ENCODE data around the gene ADPRS. TPM values are rescaled to one million over a fixed set of nuclear protein-coding genes. Genes with fewer than 3 reads are reported as not detected.
A peak's percentile ranks its signal among the peaks of the same experiment; 100 is the strongest.

Gene ADPRS
- total RNA-seq, 1 donor from 2014 or later, result 32.6 TPM

DNA sequence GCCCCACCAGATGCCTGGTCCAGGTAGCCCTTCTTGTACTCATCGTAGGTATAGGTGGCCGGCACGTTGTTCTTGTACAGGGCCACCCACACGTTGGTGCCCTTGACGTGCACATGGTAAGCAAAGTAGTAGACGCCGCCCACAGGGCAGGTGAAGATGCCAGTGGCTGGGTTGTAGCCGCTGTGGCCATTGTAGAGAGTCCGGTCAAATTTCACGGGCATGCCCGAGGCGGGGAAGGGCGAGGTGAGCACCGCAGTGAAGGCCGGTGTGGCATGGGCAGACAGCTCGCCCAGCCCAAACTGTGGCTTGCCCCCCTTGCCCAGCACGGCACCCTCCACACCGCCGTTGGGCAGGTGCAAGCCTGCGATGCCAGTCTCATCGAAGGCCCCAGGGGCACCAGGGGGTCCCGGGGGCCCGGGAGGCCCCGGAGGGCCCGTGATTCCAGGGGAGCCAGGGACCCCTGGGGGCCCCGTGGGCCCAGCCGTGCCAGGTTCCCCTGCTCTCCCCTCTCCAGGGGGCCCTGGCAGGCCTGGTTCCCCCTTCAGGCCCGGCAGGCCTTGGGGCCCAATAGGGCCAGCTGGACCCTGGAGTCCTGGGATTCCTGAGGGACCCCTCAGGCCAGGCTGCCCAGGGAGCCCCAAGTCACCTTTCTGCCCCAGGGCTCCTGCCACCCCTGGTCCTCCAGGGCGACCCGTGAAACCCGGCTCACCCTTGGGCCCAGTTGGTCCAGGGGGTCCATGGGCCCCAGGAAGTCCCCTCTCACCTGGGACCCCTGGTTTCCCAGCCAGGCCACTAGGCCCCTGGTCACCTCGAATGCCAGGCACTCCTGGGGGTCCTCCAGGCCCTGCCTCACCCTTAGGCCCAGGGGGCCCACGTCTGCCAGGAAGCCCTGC lies 9.2 kb downstream of the ADPRS start:
- Mint-ChIP-seq H3K27me3 (ENCODE audit: low read depth) (no peaks in the 10 kb centered on the region), H3K27ac (no peak overlapping the region), H3K9me3 (no peaks in the 10 kb centered on the region), H3K4me1 (peaks cover 6% of the 10 kb centered on the region), H3K4me3 (no peak overlapping the region), H3K36me3 (peaks cover 4% of the 10 kb centered on the region)
- TF ChIP-seq, protein P1, sequence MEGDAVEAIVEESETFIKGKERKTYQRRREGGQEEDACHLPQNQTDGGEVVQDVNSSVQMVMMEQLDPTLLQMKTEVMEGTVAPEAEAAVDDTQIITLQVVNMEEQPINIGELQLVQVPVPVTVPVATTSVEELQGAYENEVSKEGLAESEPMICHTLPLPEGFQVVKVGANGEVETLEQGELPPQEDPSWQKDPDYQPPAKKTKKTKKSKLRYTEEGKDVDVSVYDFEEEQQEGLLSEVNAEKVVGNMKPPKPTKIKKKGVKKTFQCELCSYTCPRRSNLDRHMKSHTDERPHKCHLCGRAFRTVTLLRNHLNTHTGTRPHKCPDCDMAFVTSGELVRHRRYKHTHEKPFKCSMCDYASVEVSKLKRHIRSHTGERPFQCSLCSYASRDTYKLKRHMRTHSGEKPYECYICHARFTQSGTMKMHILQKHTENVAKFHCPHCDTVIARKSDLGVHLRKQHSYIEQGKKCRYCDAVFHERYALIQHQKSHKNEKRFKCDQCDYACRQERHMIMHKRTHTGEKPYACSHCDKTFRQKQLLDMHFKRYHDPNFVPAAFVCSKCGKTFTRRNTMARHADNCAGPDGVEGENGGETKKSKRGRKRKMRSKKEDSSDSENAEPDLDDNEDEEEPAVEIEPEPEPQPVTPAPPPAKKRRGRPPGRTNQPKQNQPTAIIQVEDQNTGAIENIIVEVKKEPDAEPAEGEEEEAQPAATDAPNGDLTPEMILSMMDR (IDR thresholded peaks at IDR 0.05; ENCODE audit: unreplicated experiment), result no peak
- no peak for DNase-seq (ENCODE audit: low spot score in 2 of 2, unreplicated experiment in 2 of 2)

DNA sequence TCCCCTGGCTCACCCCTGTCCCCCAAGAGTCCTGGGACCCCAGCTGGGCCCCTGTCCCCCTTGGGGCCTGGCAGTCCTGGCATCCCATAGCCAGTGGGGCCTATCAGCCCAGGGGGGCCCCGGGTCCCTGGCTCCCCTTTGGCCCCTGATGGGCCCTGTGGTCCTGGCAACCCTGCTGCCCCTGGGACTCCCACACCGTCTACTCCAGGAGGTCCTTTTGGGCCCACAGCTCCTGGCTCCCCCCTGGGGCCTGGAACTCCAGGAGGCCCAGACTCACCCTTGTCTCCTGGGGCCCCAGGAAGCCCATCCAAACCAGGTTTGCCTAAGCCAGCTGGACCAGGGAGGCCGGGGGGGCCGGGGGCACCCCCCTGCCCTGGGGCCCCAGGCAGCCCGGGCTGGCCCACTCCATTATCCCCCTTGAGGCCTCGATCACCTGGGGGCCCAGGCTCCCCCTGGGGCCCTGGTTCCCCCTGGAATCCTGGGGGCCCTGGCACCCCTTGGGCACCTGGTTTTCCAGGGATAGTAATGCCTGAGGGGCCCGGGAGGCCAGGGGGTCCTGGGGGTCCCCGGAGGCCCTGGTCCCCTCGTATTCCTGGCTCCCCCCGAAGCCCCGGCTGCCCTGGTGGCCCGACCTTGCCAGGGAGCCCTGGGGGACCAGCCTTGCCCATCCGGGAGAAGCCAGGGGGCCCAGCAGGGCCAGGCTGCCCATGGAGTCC lies 10.1 kb downstream of the ADPRS start:
- Mint-ChIP-seq H3K27ac (no peak overlapping the region), H3K9me3 (no peaks in the 10 kb centered on the region), H3K27me3 (ENCODE audit: low read depth) (no peaks in the 10 kb centered on the region), H3K4me3 (no peak overlapping the region), H3K4me1 (peaks cover 6% of the 10 kb centered on the region), H3K36me3 (peaks cover 1% of the 10 kb centered on the region)
- TF ChIP-seq, protein P1 (IDR thresholded peaks at IDR 0.05; ENCODE audit: unreplicated experiment), result no peak
- no peak for DNase-seq (ENCODE audit: low spot score in 2 of 2, unreplicated experiment in 2 of 2)

DNA sequence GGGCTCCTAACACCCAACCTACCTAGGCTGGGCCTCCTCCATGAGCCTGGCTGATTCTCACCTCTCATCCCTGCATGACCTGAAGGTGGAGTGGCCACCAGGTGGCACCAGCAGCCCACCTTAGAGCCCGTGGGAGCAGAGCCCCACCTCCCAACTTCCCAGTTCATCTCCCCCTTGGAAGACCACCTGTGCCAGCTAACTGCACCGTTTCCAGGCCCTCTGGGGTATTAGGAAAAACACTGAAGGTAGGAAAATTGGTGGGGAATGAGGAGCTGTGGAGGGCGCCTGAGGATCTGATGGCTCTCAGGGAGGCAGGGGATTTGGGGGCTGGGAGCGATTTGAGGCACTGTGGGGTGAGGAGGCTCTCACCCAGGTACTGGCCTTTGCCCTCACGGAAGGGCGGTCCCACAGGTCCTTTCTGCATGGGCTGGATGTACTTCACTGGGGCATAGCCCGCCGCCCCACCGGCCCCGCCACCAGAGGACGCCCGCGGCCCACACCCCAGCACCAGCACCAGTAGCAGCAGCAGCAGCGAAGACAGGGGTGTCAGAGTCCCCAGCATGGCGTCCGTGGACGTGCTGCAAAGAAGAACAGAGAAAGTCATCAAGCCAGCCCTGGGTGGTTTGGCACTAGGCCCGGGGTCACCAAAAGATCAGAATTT lies 11.1 kb downstream of the ADPRS start:
- no peak overlapping the region for H3K4me3 Mint-ChIP-seq
- peak; percentile 67 to 88 for DNase-seq (ENCODE audit: low spot score in 2 of 2, unreplicated experiment in 2 of 2)
- H3K4me1 Mint-ChIP-seq, result peaks cover 6% of the 10 kb centered on the region
- no peaks in the 10 kb centered on the region for H3K9me3 Mint-ChIP-seq
- H3K27ac Mint-ChIP-seq, result no peak overlapping the region
- TF ChIP-seq, protein P1 (IDR thresholded peaks at IDR 0.05; ENCODE audit: unreplicated experiment), result peak; percentile 81
- H3K36me3 Mint-ChIP-seq, result peaks cover 1% of the 10 kb centered on the region
- no peaks in the 10 kb centered on the region for H3K27me3 Mint-ChIP-seq (ENCODE audit: low read depth)

DNA sequence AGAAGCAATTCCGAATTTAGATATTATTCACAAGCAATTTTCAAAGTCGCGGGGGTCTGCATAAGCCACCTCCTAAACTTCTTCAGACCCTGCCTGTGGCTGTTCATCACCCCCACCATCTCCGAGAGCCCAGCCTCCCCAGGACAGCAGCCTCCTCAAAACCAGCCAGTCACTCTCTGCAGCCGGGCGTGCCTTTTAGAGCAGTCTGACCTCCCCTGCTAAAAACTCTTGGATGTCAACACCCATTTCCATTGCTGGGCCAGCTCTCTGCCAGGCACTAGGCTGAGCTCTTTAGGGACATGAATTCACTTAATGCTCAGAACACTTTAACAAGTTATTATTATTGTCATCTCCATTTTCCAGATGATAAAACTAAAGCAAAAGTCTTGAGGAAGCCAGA lies 11.7 kb downstream of the ADPRS start:
- Mint-ChIP-seq H3K27ac (no peak overlapping the region), H3K36me3 (peaks cover 1% of the 10 kb centered on the region), H3K27me3 (ENCODE audit: low read depth) (no peaks in the 10 kb centered on the region), H3K4me3 (no peak overlapping the region), H3K9me3 (no peaks in the 10 kb centered on the region), H3K4me1 (peaks cover 6% of the 10 kb centered on the region)
- no peak for DNase-seq (ENCODE audit: low spot score in 2 of 2, unreplicated experiment in 2 of 2)
- TF ChIP-seq, protein P1 (IDR thresholded peaks at IDR 0.05; ENCODE audit: unreplicated experiment), result no peak

DNA sequence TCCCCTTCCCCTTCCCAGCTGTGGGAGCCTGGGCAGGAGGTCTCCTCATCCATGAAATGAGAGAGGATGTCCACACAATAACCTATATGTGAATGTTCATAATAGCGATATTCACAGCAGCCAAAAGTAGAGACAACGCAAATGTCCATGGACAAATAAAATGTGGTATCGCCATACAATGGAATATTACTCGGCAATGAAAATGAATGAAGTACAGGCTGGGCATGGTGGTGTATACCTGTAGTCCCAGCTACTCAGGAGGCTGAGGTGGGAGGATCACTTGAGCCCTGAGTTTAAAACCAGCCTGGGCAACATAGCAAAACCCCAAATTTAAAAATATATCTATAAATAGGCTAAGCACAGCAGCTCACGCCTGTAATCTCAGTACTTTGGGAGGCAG lies 12.9 kb downstream of the ADPRS start:
- H3K27me3 Mint-ChIP-seq (ENCODE audit: low read depth), result no peaks in the 10 kb centered on the region
- DNase-seq (ENCODE audit: low spot score in 2 of 2, unreplicated experiment in 2 of 2), result no peak
- H3K36me3 Mint-ChIP-seq, result peaks cover 1% of the 10 kb centered on the region
- peaks cover 6% of the 10 kb centered on the region for H3K4me1 Mint-ChIP-seq
- H3K27ac Mint-ChIP-seq, result no peak overlapping the region
- H3K4me3 Mint-ChIP-seq, result no peak overlapping the region
- TF ChIP-seq, protein P1 (IDR thresholded peaks at IDR 0.05; ENCODE audit: unreplicated experiment), result no peak
- no peaks in the 10 kb centered on the region for H3K9me3 Mint-ChIP-seq
